Hepatocyte (in vitro differentiated cells): ENCODE data around the gene SH3PXD2B.

Source experiments
- CTCF ChIP-seq: fragments of 200-600 bp; sonication (generic); IDR thresholded peaks from 2 replicates; pipeline ENCODE4 v1.5.1; 2016; ENCODE audit warnings: antibody characterized with exemption, mild to moderate bottlenecking; ENCODE audit not compliant: poor library complexity
- EZH2 ChIP-seq: fragments of 200-600 bp; sonication (generic); IDR thresholded peaks from 2 replicates; pipeline ENCODE4 v1.6.1; 2016; ENCODE audit warnings: antibody characterized with exemption, mild to moderate bottlenecking, borderline replicate concordance
- EZH2phosphoT487 ChIP-seq: fragments of 200-600 bp; sonication (generic); IDR thresholded peaks from one replicate; pipeline ENCODE4 v1.6.1; 2018; ENCODE audit warnings: antibody characterized with exemption, mild to moderate bottlenecking, low read depth, moderate library complexity; ENCODE audit not compliant: unreplicated experiment, severe bottlenecking

GRCh38 chr5:172492097-172492840 lies 37.9 kb upstream of the SH3PXD2B start:
- TF ChIP-seq EZH2 (no peak), CTCF (no peak), EZH2phosphoT487 (no peak)
